ENCODE results near the gene TM4SF1.
"Not testable (repeated sequence)": the region's sequence is repeated elsewhere in the genome, so short reads cannot be mapped to it uniquely, and the experiment has no call there.

DNA sequence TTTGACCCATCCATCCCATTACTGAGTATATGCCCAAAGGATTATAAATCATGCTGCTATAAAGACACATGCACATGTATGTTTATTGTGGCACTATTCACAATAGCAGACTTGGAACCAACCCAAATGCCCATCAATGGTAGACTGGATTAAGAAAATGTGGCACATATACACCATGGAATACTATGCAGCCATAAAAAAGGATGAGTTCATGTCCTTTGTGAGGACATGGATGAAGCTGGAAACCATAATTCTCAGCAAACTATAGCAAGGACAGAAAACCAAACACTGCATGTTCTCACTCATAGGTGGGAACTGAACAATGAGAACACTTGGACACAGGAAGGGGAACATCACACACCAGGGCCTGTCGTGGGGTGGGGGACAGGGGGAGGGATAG is 40.0 kb downstream of the TM4SF1 start:
- TF ChIP-seq, protein P1, sequence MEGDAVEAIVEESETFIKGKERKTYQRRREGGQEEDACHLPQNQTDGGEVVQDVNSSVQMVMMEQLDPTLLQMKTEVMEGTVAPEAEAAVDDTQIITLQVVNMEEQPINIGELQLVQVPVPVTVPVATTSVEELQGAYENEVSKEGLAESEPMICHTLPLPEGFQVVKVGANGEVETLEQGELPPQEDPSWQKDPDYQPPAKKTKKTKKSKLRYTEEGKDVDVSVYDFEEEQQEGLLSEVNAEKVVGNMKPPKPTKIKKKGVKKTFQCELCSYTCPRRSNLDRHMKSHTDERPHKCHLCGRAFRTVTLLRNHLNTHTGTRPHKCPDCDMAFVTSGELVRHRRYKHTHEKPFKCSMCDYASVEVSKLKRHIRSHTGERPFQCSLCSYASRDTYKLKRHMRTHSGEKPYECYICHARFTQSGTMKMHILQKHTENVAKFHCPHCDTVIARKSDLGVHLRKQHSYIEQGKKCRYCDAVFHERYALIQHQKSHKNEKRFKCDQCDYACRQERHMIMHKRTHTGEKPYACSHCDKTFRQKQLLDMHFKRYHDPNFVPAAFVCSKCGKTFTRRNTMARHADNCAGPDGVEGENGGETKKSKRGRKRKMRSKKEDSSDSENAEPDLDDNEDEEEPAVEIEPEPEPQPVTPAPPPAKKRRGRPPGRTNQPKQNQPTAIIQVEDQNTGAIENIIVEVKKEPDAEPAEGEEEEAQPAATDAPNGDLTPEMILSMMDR (IDR thresholded peaks at IDR 0.05 in 8 of 11, conservative IDR thresholded peaks at IDR 0.05 in 3 of 11) = not testable (repeated sequence)
- not testable (repeated sequence) for TF ChIP-seq POLR2A (IDR thresholded peaks at IDR 0.05)

Measured in spleen (tissue), 7 donors.